ENCODE data around the gene IFIH1. TPM values are rescaled to one million over a fixed set of nuclear protein-coding genes. Genes with fewer than 3 reads are reported as not detected.

Gene IFIH1
- total RNA-seq (2022; extraction: Qiagen RNA extraction; ENCODE audit: low read depth), result 0.95 to 1.9 TPM (median 1.3 TPM) in 5 replicates

DNA sequence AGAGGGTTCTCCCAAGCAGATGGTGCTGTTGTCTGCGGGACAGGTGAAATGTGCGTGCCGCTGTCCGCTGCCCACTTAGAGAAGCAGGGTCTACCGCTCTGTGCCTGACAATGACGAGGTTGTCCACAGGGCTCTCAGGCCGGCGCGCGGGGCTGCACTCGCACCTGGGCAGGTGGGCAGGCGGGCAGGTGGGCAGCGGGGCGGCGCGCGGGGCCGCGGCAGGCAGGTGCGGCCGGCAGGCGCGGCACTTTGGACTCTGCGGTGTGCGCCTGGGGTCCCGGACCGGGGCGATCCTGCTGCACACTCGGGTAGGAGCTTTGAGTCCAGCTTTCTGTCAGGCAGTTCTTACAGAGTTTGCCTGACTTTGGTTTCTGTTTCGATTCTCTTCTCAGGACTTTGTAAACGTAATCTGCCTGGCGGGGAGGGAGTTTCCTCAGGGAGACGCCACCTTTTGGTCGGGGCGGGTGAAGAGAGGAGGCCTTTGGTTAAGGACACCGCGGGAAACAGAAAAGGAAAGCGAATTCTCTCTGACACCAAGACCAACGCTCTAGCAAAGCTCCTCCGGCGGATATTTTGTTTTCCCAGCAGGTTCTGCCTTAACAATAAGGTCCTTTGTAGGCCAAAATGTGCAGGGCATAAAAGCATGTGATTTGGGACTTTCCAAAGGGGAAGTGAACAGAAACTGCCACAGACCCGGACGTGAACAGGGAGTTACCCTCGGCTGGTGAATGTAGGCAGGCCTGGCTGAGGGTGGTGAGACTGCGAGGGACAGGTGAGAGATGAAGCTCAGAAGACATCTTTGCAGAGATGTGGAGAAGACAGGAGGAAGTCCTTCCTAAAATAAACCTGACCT lies at the start of gene IFIH1:
IFIH1 (minus strand) TSS at position 357 of the 853 bp plus-strand sequence. CDS start 377 bp downstream, outside the sequence.

DNA sequence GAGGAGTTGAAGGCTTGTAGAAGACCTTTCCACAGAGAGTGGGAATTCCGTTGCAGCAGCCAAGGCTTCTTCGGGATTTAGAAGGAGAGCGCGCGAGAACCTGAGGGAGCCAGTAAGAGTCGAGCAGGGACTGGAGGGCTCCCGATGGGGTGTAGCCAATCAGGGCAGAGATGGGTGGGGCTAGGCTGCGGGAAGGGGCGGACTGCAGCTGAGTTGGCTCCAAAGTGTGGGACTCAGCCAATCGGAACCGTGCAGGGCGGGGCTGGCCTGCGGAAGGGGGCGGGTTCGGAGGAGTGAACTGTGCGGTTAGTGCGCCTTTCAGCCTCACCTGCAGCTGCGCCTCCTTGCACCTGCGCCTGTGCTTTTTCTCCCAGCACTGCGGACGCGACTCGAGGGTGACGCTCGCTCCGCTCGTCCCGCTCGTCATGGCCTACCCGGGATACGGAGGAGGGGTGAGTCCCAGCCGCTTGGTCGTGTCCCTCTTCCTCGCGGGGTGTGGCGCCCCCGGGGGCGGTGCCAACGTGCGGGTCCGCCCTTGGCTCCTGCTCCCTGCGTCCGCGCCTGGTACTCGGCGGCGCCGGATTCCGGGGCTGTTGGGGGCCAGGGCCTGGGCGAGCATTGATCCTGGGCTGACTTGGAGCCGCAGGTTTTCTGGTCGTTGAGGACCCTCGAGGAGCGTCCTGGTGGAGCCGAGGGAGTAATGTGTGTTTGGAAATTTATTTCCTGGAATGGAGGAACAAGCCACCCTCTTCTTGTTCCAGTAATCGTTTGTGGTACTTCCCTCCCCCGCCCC lies 25.5 kb upstream of the IFIH1 start, which contains the start of gene GCA:
GCA (plus strand) TSS at position 309 of the 793 bp plus-strand sequence; CDS start at position 426, 117 bp downstream.

GRCh38 chr2:162243294-162243693 lies 75.2 kb downstream of the IFIH1 start, which contains the start of gene FAP:
Gene FAP (minus strand): TSS chr2:162243445. CDS start chr2:162243327, 118 bp downstream.

Other genes starting within 250 kb of the IFIH1 start
- 0.33 to 0.76 TPM (median 0.59 TPM) in 5 replicates for gene DPP4, start 244.5 kb downstream of the IFIH1 start, total RNA-seq (2022; extraction: Qiagen RNA extraction; ENCODE audit: low read depth)
- not detected in 5 replicates for gene GCG, start 166.4 kb downstream of the IFIH1 start, total RNA-seq (2022; extraction: Qiagen RNA extraction; ENCODE audit: low read depth)
- gene FAP, start 75.2 kb downstream of the IFIH1 start, total RNA-seq (2022; extraction: Qiagen RNA extraction; ENCODE audit: low read depth), result 0.12 TPM in 1 of 5 replicates, not detected in the others
- 3.5 to 10.1 TPM (median 6.1 TPM) in 5 replicates for gene GCA, start 25.4 kb upstream of the IFIH1 start, total RNA-seq (2022; extraction: Qiagen RNA extraction; ENCODE audit: low read depth)